A673 (cell line): Measurements from ENCODE around the gene TOMM40L.

Source experiments
- CTCF ChIP-seq: fragments of 300-800, 200-600 bp; sonication (generic); conservative IDR thresholded peaks from 2 replicates; pipeline ENCODE4 v1.5.1; 2017; ENCODE audit warnings: low read depth, mild to moderate bottlenecking, antibody characterized with exemption, low read length, moderate library complexity, mixed read lengths
- EZH2 ChIP-seq: fragments of 200-600 bp; sonication (generic); IDR thresholded peaks from 2 replicates; pipeline ENCODE4 v1.6.1; 2017; ENCODE audit warnings: borderline replicate concordance, low read depth, mild to moderate bottlenecking, mixed read lengths, antibody characterized with exemption, low read length; ENCODE audit not compliant: poor library complexity, severe bottlenecking

- no peak for TF ChIP-seq CTCF
- TF ChIP-seq EZH2 = no peak
Measured at GRCh38 chr1:161266202-161266601, 40.3 kb downstream of the TOMM40L start.
